H1 (cell line): ENCODE results near the gene ACVR1. TPM values are rescaled to one million over a fixed set of nuclear protein-coding genes. Genes with fewer than 3 reads are reported as not detected.

Source experiments
- CTCF ChIA-PET: fragments of 300-600 bp; sonication (Branson Sonifier 250); formaldehyde crosslinking; loops from one replicate; lab custom pipeline; 2021; ENCODE audit not compliant: partially characterized antibody; lab: Charles Lee
- POLR2A ChIA-PET: fragments of 300-600 bp; sonication (Branson Sonifier 250); formaldehyde crosslinking; loops from one replicate; lab custom pipeline; 2021; ENCODE audit warnings: inconsistent platforms; ENCODE audit not compliant: partially characterized antibody; lab: Charles Lee
- DNase-seq, 2 experiments: peaks; one replicate each; pipeline versions ENCODE4 v3.0.0 to v3.0.0-alpha.2; 2010 to 2022; ENCODE audit warnings: low spot score in 2 of 2, low read depth in 1 of 2, mixed read lengths in 1 of 2
- FAIRE-seq: peaks from 2 replicates; lab custom pipeline; 2011; peaks lifted over from hg19 to GRCh38; lab: Jason Lieb, UNC
- H2AFZ ChIP-seq: 2 replicates; pipeline ENCODE4 v1.8.1; 2012; ENCODE audit warnings: low read length, inconsistent platforms
- H2AK5ac ChIP-seq: 2 replicates; pipeline ENCODE4 v1.6.1; 2013; ENCODE audit warnings: low read depth, low read length
- H2BK120ac ChIP-seq: replicated peaks from 2 replicates; pipeline ENCODE3; 2013; ENCODE audit warnings: low read depth, low read length, inconsistent platforms
- H2BK12ac ChIP-seq: 2 replicates; pipeline ENCODE4 v1.6.1; 2013; ENCODE audit warnings: low read depth, low read length
- H2BK15ac ChIP-seq: 2 replicates; pipeline ENCODE4 v1.6.1; 2013; ENCODE audit warnings: low read length
- H2BK20ac ChIP-seq: 2 replicates; pipeline ENCODE4 v1.6.1; 2013; ENCODE audit warnings: low read length
- H2BK5ac ChIP-seq: 2 replicates; pipeline ENCODE4 v1.6.1; 2013; ENCODE audit warnings: low read depth, low read length
- H3K14ac ChIP-seq: 2 replicates; pipeline ENCODE4 v1.6.1; 2013; ENCODE audit warnings: inconsistent platforms; ENCODE audit not compliant: insufficient read length
- H3K18ac ChIP-seq: 2 replicates; pipeline ENCODE4 v1.6.1; 2013; ENCODE audit warnings: low read length; ENCODE audit errors: extremely low read depth
- H3K23ac ChIP-seq: 2 replicates; pipeline ENCODE4 v1.6.1; 2013; ENCODE audit warnings: inconsistent platforms; ENCODE audit not compliant: insufficient read length
- H3K23me2 ChIP-seq: 2 replicates; pipeline ENCODE4 v1.6.1; 2013; ENCODE audit warnings: low read depth, low read length
- H3K27ac ChIP-seq: 2 replicates; pipeline ENCODE4 v1.6.1; 2011; ENCODE audit warnings: low read depth, low read length, inconsistent platforms
- H3K27me3 ChIP-seq, 4 experiments: replicated peaks in 1 of 4; 1 replicate in 1 of 4; 2 replicates in 3 of 4; pipeline versions ENCODE4 v1.6.1 to v1.8.1; 2011 to 2013; ENCODE audit warnings: low read length in 3 of 4, mild to moderate bottlenecking in 3 of 4, inconsistent platforms in 2 of 4, mixed read lengths in 2 of 4, moderate library complexity in 1 of 4; ENCODE audit not compliant: control insufficient read depth in 3 of 4, insufficient read depth in 3 of 4; ENCODE audit errors: extremely low read depth in 1 of 4
- H3K36me3 ChIP-seq, 4 experiments: 2 replicates each; pipeline versions ENCODE4 v1.6.1 to v1.8.1; 2011 to 2013; ENCODE audit warnings: mild to moderate bottlenecking in 4 of 4, low read length in 3 of 4, moderate library complexity in 2 of 4, control low read depth in 1 of 4, inconsistent platforms in 1 of 4; ENCODE audit not compliant: insufficient read depth in 4 of 4, control insufficient read depth in 2 of 4
- H3K4ac ChIP-seq: replicated peaks from 2 replicates; pipeline ENCODE3; 2013; ENCODE audit warnings: low read length, low read depth, mixed read lengths, inconsistent platforms; ENCODE audit not compliant: insufficient read length
- H3K4me1 ChIP-seq, 4 experiments: replicated peaks in 1 of 4; 1 replicate in 1 of 4; 2 replicates in 3 of 4; pipeline versions ENCODE4 v1.6.1 to v1.8.1; 2011 to 2013; ENCODE audit warnings: low read length in 3 of 4, inconsistent platforms in 2 of 4, mixed read lengths in 1 of 4; ENCODE audit not compliant: insufficient read depth in 4 of 4, control insufficient read depth in 3 of 4
- H3K4me2 ChIP-seq, 2 experiments: 2 replicates each; pipeline versions ENCODE4 v1.6.1 to v1.8.1; 2011 to 2013; ENCODE audit warnings: low read depth in 2 of 2, low read length in 2 of 2, control low read depth in 1 of 2, inconsistent platforms in 1 of 2, mild to moderate bottlenecking in 1 of 2; ENCODE audit not compliant: insufficient read depth in 1 of 2
- H3K4me3 ChIP-seq, 4 experiments: fragments of 200-600, 300-600 bp in 1 of 4; sonication (generic), shearing (Covaris generic), sonication (Bioruptor Twin) in 1 of 4; 2 replicates each; pipeline versions ENCODE4 v1.5.1 to v1.8.1; 2011 to 2016; ENCODE audit warnings: low read length in 4 of 4, low read depth in 3 of 4, control low read depth in 2 of 4, inconsistent platforms in 2 of 4, mild to moderate bottlenecking in 2 of 4, mixed read lengths in 1 of 4, moderate library complexity in 1 of 4; ENCODE audit not compliant: insufficient read depth in 2 of 4; ENCODE audit errors: extremely low read depth in 1 of 4
- H3K56ac ChIP-seq: replicated peaks from 2 replicates; pipeline ENCODE3; 2013; ENCODE audit warnings: low read depth, mild to moderate bottlenecking, mixed read lengths, low read length, inconsistent platforms; ENCODE audit not compliant: insufficient read length
- H3K79me1 ChIP-seq: 2 replicates; pipeline ENCODE4 v1.6.1; 2013; ENCODE audit warnings: low read depth, low read length, control low read depth
- H3K79me2 ChIP-seq, 2 experiments: 2 replicates each; pipeline versions ENCODE4 v1.6.1 to v1.8.1; 2012 to 2013; ENCODE audit warnings: low read length in 2 of 2, mild to moderate bottlenecking in 2 of 2, inconsistent platforms in 1 of 2; ENCODE audit not compliant: insufficient read depth in 2 of 2, control insufficient read depth in 1 of 2
- H3K9ac ChIP-seq, 4 experiments: replicated peaks in 1 of 4; 1 replicate in 1 of 4; 2 replicates in 3 of 4; pipeline versions ENCODE4 v1.6.1 to v1.8.1; 2011 to 2013; ENCODE audit warnings: low read depth in 3 of 4, low read length in 3 of 4, control low read depth in 2 of 4, mild to moderate bottlenecking in 2 of 4, moderate library complexity in 2 of 4, inconsistent platforms in 1 of 4; ENCODE audit errors: extremely low read depth in 1 of 4
- H3K9me3 ChIP-seq, 2 experiments: 2 replicates each; pipeline versions ENCODE4 v1.6.1 to v1.8.1; 2012 to 2013; ENCODE audit warnings: mild to moderate bottlenecking in 2 of 2, moderate library complexity in 2 of 2, control low read depth in 1 of 2, inconsistent platforms in 1 of 2, low read depth in 1 of 2, low read length in 1 of 2, mixed read lengths in 1 of 2; ENCODE audit not compliant: insufficient read depth in 2 of 2
- H4K20me1 ChIP-seq, 2 experiments: replicated peaks in 1 of 2; 2 replicates each; pipeline versions ENCODE3 to v1.8.1; 2011 to 2013; ENCODE audit warnings: inconsistent platforms in 2 of 2, low read length in 2 of 2, mild to moderate bottlenecking in 1 of 2; ENCODE audit not compliant: insufficient read depth in 2 of 2, control insufficient read depth in 1 of 2
- H4K5ac ChIP-seq: 2 replicates; pipeline ENCODE4 v1.6.1; 2013; ENCODE audit warnings: low read length, low read depth, mixed read lengths, inconsistent platforms; ENCODE audit not compliant: insufficient read length
- H4K8ac ChIP-seq: 2 replicates; pipeline ENCODE4 v1.8.0; 2013; ENCODE audit warnings: mild to moderate bottlenecking, moderate library complexity, low read length, inconsistent platforms; ENCODE audit not compliant: insufficient read depth; ENCODE audit errors: extremely low read depth
- H4K91ac ChIP-seq: replicated peaks from 2 replicates; pipeline ENCODE3; 2013; ENCODE audit warnings: low read length, mixed read lengths, inconsistent platforms; ENCODE audit not compliant: insufficient read length
- ASH2L ChIP-seq: fragments of 200-600, 300-600 bp; sonication (generic); IDR thresholded peaks from one replicate; pipeline ENCODE4 v1.7.1; 2017; ENCODE audit warnings: low read length
- RNF2 ChIP-seq: fragments of 200-900, 300-1000 bp; sonication (generic); IDR thresholded peaks from 2 replicates; pipeline ENCODE4 v1.7.1; 2016; ENCODE audit warnings: borderline replicate concordance, low read depth, mild to moderate bottlenecking, antibody characterized with exemption, low read length; ENCODE audit not compliant: poor library complexity, severe bottlenecking; ENCODE audit errors: missing control alignments
- WGBS, 2 experiments: shearing (Covaris generic) in 1 of 2; methylation state at CpG; one replicate each; pipeline versions ENCODE4 v1.1.6 to v1.1.7; 2013 to 2015; ENCODE audit warnings: low lambda C conversion rate in 2 of 2, mixed read lengths in 2 of 2, inconsistent platforms in 1 of 2, low coverage in 1 of 2, missing lambda C conversion rate in 1 of 2; ENCODE audit not compliant: insufficient replicate concordance in 2 of 2, insufficient coverage in 1 of 2, insufficient read length in 1 of 2; ENCODE audit errors: extremely low coverage in 1 of 2, missing lambda C conversion rate in 1 of 2; 5-methylcytosine and 5-hydroxymethylcytosine counted together
- polyA plus RNA-seq, 7 experiments: library from polyadenylated mRNA; depleted of rRNA in 3 of 7; stranded (reverse) in 5 of 7; unstranded in 2 of 7; fragments of >200 nt in 5 of 7; fragments of 200-250 nt in 2 of 7; gene quantifications; 1 replicate in 5 of 7; 2 replicates in 1 of 7; 4 replicates in 1 of 7; pipeline versions ENCODE4 v1.2.1 to v1.2.3, GENCODE V29; 2011 to 2013; ENCODE audit warnings: missing spikeins in 2 of 7, mixed read lengths in 2 of 7
- total RNA-seq: library from RNA; stranded (reverse); fragmentation: NEBNext Ultra II Directional; extraction: Animal tissue kit (Norgen Biotek cat#: 25700); gene quantifications from 2 replicates; pipeline ENCODE4 v1.2.1, GENCODE V29; 2021

The ACVR1 gene
- total and polyA plus RNA-seq, 2 of the 8 experiments (the other 6 are each of a cell fraction or from before 2014, with no cell fraction given): 8.5 to 17.7 TPM

GRCh38 chr2:157880927-157881326, 4.8 kb upstream of the ACVR1 start:
- Histone ChIP-seq H2AFZ (no peak overlapping the region), H2BK120ac (no peak overlapping the region), H4K8ac (no peak overlapping the region), H3K4me2 (no peak overlapping the region), H3K9ac (no peak overlapping the region), H3K4ac (no peak overlapping the region), H3K27ac (no peak overlapping the region), H3K56ac (no peak overlapping the region), H3K79me1 (no peaks in the 10 kb centered on the region), H4K5ac (no peak overlapping the region), H3K23ac (no peak overlapping the region), H3K4me3 (no peak overlapping the region), H4K20me1 (no peaks in the 10 kb centered on the region), H3K79me2 (no peaks in the 10 kb centered on the region), H2AK5ac (no peak overlapping the region), H3K23me2 (no peaks in the 10 kb centered on the region; the same call in 1 of the 2 replicates), H2BK5ac (no peak overlapping the region), H3K4me1 (peaks cover 0 to 2% (median under 1%) of the 10 kb centered on the region in 4 experiments; a peak in 2 of 7 replicates), H4K91ac (no peak overlapping the region), H3K14ac (no peak overlapping the region), H3K9me3 (no peaks in the 10 kb centered on the region), H2BK20ac (no peak overlapping the region), H3K18ac (no peak overlapping the region), H2BK15ac (no peak overlapping the region), H2BK12ac (no peak overlapping the region), H3K27me3 (peaks cover 0 to 4% (median 0%) of the 10 kb centered on the region in 4 experiments; a peak in 1 of 7 replicates), H3K36me3 (no peaks in the 10 kb centered on the region)
- TF ChIP-seq RNF2: no peak
- no peak for TF ChIP-seq ASH2L
- 91% methylated on average over 3 of the region's 3 CpGs; no CpG with 5 or more reads in 1 of the 2 experiments for WGBS, 2 experiments
- FAIRE-seq (no peak), DNase-seq (no peak)
- ChIA-PET CTCF (interaction anchor here (1.6 kb wide), 1 partner anchor 23 kb away, joined by 6 read pairs; no protein-coding TSS in a partner anchor), POLR2A (no interaction called here)
